ENCODE measurements around the gene DCAF11.

Gene DCAF11

GRCh38 chr14:24157331-24157730 lies 42.8 kb downstream of the DCAF11 start:
- Histone ChIP-seq H3K36me3 (ENCODE audit: insufficient read depth, low read length) (peaks cover 67% of the 10 kb centered on the region), H3K4me3 (ENCODE audit: low read length) (no peak overlapping the region), H3K27ac (ENCODE audit: low read depth, low read length) (no peak overlapping the region)

GRCh38 chr14:24159777-24160498 lies 45.4 kb downstream of the DCAF11 start:
- Histone ChIP-seq H3K4me1 (ENCODE audit: insufficient read depth, low read length) (peaks cover 3% of the 10 kb centered on the region; the same call in 1 of the 2 replicates), H3K9me3 (ENCODE audit: insufficient read depth, low read depth, low read length) (no peaks in the 10 kb centered on the region), H3K36me3 (ENCODE audit: insufficient read depth, low read length) (peaks cover 70% of the 10 kb centered on the region), H3K27ac (ENCODE audit: low read depth, low read length) (no peak overlapping the region), H3K4me3 (ENCODE audit: low read length) (no peak overlapping the region), H3K9ac (ENCODE audit: low read depth, low read length) (no peak overlapping the region), H3K27me3 (ENCODE audit: insufficient read depth, low read length) (no peaks in the 10 kb centered on the region)
- WGBS: 94% methylated on average over 11 of the region's 11 CpGs

More at GRCh38 chr14:24157331-24157730, 42.8 kb downstream of the DCAF11 start:
- H3K27me3 ChIP-seq (ENCODE audit: insufficient read depth, low read length): no peaks in the 10 kb centered on the region
- no peak overlapping the region for H3K9ac ChIP-seq (ENCODE audit: low read depth, low read length)
- 96% methylated on average over 12 of the region's 12 CpGs for WGBS
- H3K4me1 ChIP-seq (ENCODE audit: insufficient read depth, low read length): peaks cover 3% of the 10 kb centered on the region; the same call in 1 of the 2 replicates
- no peaks in the 10 kb centered on the region for H3K9me3 ChIP-seq (ENCODE audit: insufficient read depth, low read depth, low read length)

GRCh38 chr14:24160499-24160849 lies 45.9 kb downstream of the DCAF11 start:
- Histone ChIP-seq H3K9ac (ENCODE audit: low read depth, low read length) (no peak overlapping the region), H3K27me3 (ENCODE audit: insufficient read depth, low read length) (no peaks in the 10 kb centered on the region), H3K36me3 (ENCODE audit: insufficient read depth, low read length) (peaks cover 70% of the 10 kb centered on the region), H3K4me1 (ENCODE audit: insufficient read depth, low read length) (peaks cover 3% of the 10 kb centered on the region; the same call in 1 of the 2 replicates), H3K4me3 (ENCODE audit: low read length) (no peak overlapping the region), H3K27ac (ENCODE audit: low read depth, low read length) (no peak overlapping the region; the same call in 1 of the 2 replicates), H3K9me3 (ENCODE audit: insufficient read depth, low read depth, low read length) (no peaks in the 10 kb centered on the region)
- 93% methylated on average over 4 of the region's 4 CpGs for WGBS

- Histone ChIP-seq H3K36me3 (ENCODE audit: insufficient read depth, low read length) (peaks cover 70% of the 10 kb centered on the region), H3K27ac (ENCODE audit: low read depth, low read length) (peak within 1 kb of the TSS; percentile 19; the same call in 1 of the 2 replicates), H3K9me3 (ENCODE audit: insufficient read depth, low read depth, low read length) (no peaks in the 10 kb centered on the region), H3K27me3 (ENCODE audit: insufficient read depth, low read length) (no peaks in the 10 kb centered on the region), H3K4me3 (ENCODE audit: low read length) (peak within 1 kb of the TSS; percentile 58), H3K9ac (ENCODE audit: low read depth, low read length) (peak within 1 kb of the TSS; percentile 62; the same call in 1 of the 2 replicates), H3K4me1 (ENCODE audit: insufficient read depth, low read length) (peaks cover 3% of the 10 kb centered on the region; the same call in 1 of the 2 replicates)
- WGBS: 21% methylated on average over 12 of the region's 12 CpGs
Measured at GRCh38 chr14:24160850-24161804, 46.5 kb downstream of the DCAF11 start, which contains the start of gene IRF9. TSS of gene IRF9 (plus strand) at chr14:24161265. CDS start at chr14:24162145, 880 bp downstream.

- H3K9ac ChIP-seq (ENCODE audit: low read depth, low read length): no peak overlapping the region
- no peak overlapping the region for H3K27ac ChIP-seq (ENCODE audit: low read depth, low read length)
- H3K27me3 ChIP-seq (ENCODE audit: insufficient read depth, low read length): no peaks in the 10 kb centered on the region
- WGBS: 95% methylated on average over 8 of the region's 8 CpGs
- H3K9me3 ChIP-seq (ENCODE audit: insufficient read depth, low read depth, low read length): no peaks in the 10 kb centered on the region
- H3K36me3 ChIP-seq (ENCODE audit: insufficient read depth, low read length): peaks cover 66% of the 10 kb centered on the region
- peaks cover 3% of the 10 kb centered on the region; the same call in 1 of the 2 replicates for H3K4me1 ChIP-seq (ENCODE audit: insufficient read depth, low read length)
- 0 out of 2 replicates have a peak overlapping the region, but pooled peaks have one; percentile 58 for H3K4me3 ChIP-seq (ENCODE audit: low read length)
Measured at GRCh38 chr14:24162093-24162492, 47.5 kb downstream of the DCAF11 start.

GRCh38 chr14:24164518-24164991 lies 50.0 kb downstream of the DCAF11 start:
- WGBS: 94% methylated on average over 14 of the region's 14 CpGs
- Histone ChIP-seq H3K9me3 (ENCODE audit: insufficient read depth, low read depth, low read length) (no peaks in the 10 kb centered on the region), H3K4me1 (ENCODE audit: insufficient read depth, low read length) (peaks cover 3% of the 10 kb centered on the region; the same call in 1 of the 2 replicates), H3K36me3 (ENCODE audit: insufficient read depth, low read length) (peaks cover 48% of the 10 kb centered on the region), H3K9ac (ENCODE audit: low read depth, low read length) (no peak overlapping the region), H3K27me3 (ENCODE audit: insufficient read depth, low read length) (no peaks in the 10 kb centered on the region), H3K4me3 (ENCODE audit: low read length) (no peak overlapping the region), H3K27ac (ENCODE audit: low read depth, low read length) (no peak overlapping the region)

GRCh38 chr14:24165785-24166184 lies 51.2 kb downstream of the DCAF11 start:
- 93% methylated on average over 5 of the region's 5 CpGs for WGBS
- no peak overlapping the region for H3K27ac ChIP-seq (ENCODE audit: low read depth, low read length)
- no peak overlapping the region for H3K9ac ChIP-seq (ENCODE audit: low read depth, low read length)
- no peak overlapping the region for H3K4me3 ChIP-seq (ENCODE audit: low read length)
- H3K36me3 ChIP-seq (ENCODE audit: insufficient read depth, low read length): peaks cover 35% of the 10 kb centered on the region
- no peaks in the 10 kb centered on the region for H3K27me3 ChIP-seq (ENCODE audit: insufficient read depth, low read length)
- no peaks in the 10 kb centered on the region for H3K9me3 ChIP-seq (ENCODE audit: insufficient read depth, low read depth, low read length)
- peaks cover 3% of the 10 kb centered on the region; the same call in 1 of the 2 replicates for H3K4me1 ChIP-seq (ENCODE audit: insufficient read depth, low read length)

- 91% methylated on average over 3 of the region's 3 CpGs for WGBS
- no peaks in the 10 kb centered on the region for H3K9me3 ChIP-seq (ENCODE audit: insufficient read depth, low read depth, low read length)
Measured at GRCh38 chr14:24167469-24168114, 53.0 kb downstream of the DCAF11 start.

GRCh38 chr14:24171422-24172260 lies 57.1 kb downstream of the DCAF11 start, which contains the start of gene REC8:
TSS of gene REC8 (plus strand) at chr14:24172080. CDS start at chr14:24172553, 473 bp downstream.
- no peaks in the 10 kb centered on the region for H3K9me3 ChIP-seq (ENCODE audit: insufficient read depth, low read depth, low read length)
- no peak within 1 kb of the TSS; the same call in 1 of the 2 replicates for H3K9ac ChIP-seq (ENCODE audit: low read depth, low read length)
- peak within 1 kb of the TSS; percentile 70 for H3K4me3 ChIP-seq (ENCODE audit: low read length)
- no peaks in the 10 kb centered on the region for H3K4me1 ChIP-seq (ENCODE audit: insufficient read depth, low read length)
- peaks cover 13% of the 10 kb centered on the region for H3K36me3 ChIP-seq (ENCODE audit: insufficient read depth, low read length)
- no peak within 1 kb of the TSS; the same call in 1 of the 2 replicates for H3K27ac ChIP-seq (ENCODE audit: low read depth, low read length)
- no peaks in the 10 kb centered on the region for H3K27me3 ChIP-seq (ENCODE audit: insufficient read depth, low read length)
- 12% methylated on average over 63 of the region's 63 CpGs for WGBS

More at GRCh38 chr14:24167469-24168114, 53.0 kb downstream of the DCAF11 start:
- Histone ChIP-seq H3K4me1 (ENCODE audit: insufficient read depth, low read length) (no peaks in the 10 kb centered on the region), H3K9ac (ENCODE audit: low read depth, low read length) (no peak overlapping the region), H3K36me3 (ENCODE audit: insufficient read depth, low read length) (peaks cover 35% of the 10 kb centered on the region), H3K27ac (ENCODE audit: low read depth, low read length) (no peak overlapping the region), H3K27me3 (ENCODE audit: insufficient read depth, low read length) (no peaks in the 10 kb centered on the region), H3K4me3 (ENCODE audit: low read length) (no peak overlapping the region)

All from HUES64 (cell line).